PFSK-1 (cell line): ENCODE measurements around the gene FSCN2.

Source experiments
- FOXP2 ChIP-seq: optimal IDR thresholded peaks from 2 replicates; pipeline ENCODE3; 2011; ENCODE audit warnings: borderline replicate concordance, control low read depth, inconsistent platforms; ENCODE audit not compliant: insufficient read depth; ENCODE audit errors: extremely low read length, extremely low read depth
- POLR2AphosphoS5 ChIP-seq: IDR thresholded peaks from 2 replicates; pipeline ENCODE4 v1.6.1; 2012; ENCODE audit warnings: low read depth, mild to moderate bottlenecking, control low read depth, low read length, moderate library complexity
- SIN3A ChIP-seq: IDR thresholded peaks from 2 replicates; pipeline ENCODE4 v1.6.1; 2012; ENCODE audit warnings: mild to moderate bottlenecking, low read length, moderate library complexity, borderline replicate concordance; ENCODE audit not compliant: insufficient read depth
- TAF1 ChIP-seq: IDR thresholded peaks from 2 replicates; pipeline ENCODE4 v1.6.1; 2012; ENCODE audit warnings: low read length, control low read depth, borderline replicate concordance; ENCODE audit not compliant: insufficient read depth
- TF ChIP-seq, protein P1 (sequence below), 2 experiments: IDR thresholded peaks; 2 replicates each; pipeline versions ENCODE4 v1.6.1 to v1.8.0; 2011 to 2012; ENCODE audit warnings: low read depth in 2 of 2, low read length in 2 of 2, control low read depth in 1 of 2, inconsistent platforms in 1 of 2, mild to moderate bottlenecking in 1 of 2, moderate library complexity in 1 of 2; ENCODE audit not compliant: insufficient read depth in 1 of 2

FSCN2 gene

GRCh38 chr17:81512562-81513371, 15.4 kb upstream of the FSCN2 start, which contains the start of gene ACTG1:
Gene ACTG1, minus strand, starts transcription at chr17:81512799. Its CDS starts 445 bp downstream, at chr17:81512354.
- peak; percentile 75 for TF ChIP-seq SIN3A
- peak; percentile 97 for TF ChIP-seq TAF1
- TF ChIP-seq POLR2AphosphoS5, result peak; percentile 98
- TF ChIP-seq, protein P1, sequence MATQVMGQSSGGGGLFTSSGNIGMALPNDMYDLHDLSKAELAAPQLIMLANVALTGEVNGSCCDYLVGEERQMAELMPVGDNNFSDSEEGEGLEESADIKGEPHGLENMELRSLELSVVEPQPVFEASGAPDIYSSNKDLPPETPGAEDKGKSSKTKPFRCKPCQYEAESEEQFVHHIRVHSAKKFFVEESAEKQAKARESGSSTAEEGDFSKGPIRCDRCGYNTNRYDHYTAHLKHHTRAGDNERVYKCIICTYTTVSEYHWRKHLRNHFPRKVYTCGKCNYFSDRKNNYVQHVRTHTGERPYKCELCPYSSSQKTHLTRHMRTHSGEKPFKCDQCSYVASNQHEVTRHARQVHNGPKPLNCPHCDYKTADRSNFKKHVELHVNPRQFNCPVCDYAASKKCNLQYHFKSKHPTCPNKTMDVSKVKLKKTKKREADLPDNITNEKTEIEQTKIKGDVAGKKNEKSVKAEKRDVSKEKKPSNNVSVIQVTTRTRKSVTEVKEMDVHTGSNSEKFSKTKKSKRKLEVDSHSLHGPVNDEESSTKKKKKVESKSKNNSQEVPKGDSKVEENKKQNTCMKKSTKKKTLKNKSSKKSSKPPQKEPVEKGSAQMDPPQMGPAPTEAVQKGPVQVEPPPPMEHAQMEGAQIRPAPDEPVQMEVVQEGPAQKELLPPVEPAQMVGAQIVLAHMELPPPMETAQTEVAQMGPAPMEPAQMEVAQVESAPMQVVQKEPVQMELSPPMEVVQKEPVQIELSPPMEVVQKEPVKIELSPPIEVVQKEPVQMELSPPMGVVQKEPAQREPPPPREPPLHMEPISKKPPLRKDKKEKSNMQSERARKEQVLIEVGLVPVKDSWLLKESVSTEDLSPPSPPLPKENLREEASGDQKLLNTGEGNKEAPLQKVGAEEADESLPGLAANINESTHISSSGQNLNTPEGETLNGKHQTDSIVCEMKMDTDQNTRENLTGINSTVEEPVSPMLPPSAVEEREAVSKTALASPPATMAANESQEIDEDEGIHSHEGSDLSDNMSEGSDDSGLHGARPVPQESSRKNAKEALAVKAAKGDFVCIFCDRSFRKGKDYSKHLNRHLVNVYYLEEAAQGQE (IDR thresholded peaks at IDR 0.05; ENCODE audit: insufficient read depth in 1 of 2, low read depth in 2 of 2, low read length in 2 of 2), result peak in 1 of 2 experiments; percentile 58; a peak in 1 of 4 replicates
- peak; percentile 16 for TF ChIP-seq FOXP2

- TF ChIP-seq SIN3A (no peak), POLR2AphosphoS5 (no peak; the same call in 1 of the 2 replicates), TAF1 (no peak), FOXP2 (no peak)
- TF ChIP-seq, protein P1 (IDR thresholded peaks at IDR 0.05; ENCODE audit: insufficient read depth in 1 of 2, low read depth in 2 of 2, low read length in 2 of 2), result no peak
These were observed 14.8 kb upstream of the FSCN2 start for GRCh38 chr17:81513372-81513752.

GRCh38 chr17:81513753-81514488, 14.3 kb upstream of the FSCN2 start:
- TF ChIP-seq POLR2AphosphoS5, result no peak; the same call in 1 of the 2 replicates
- no peak for TF ChIP-seq TAF1
- TF ChIP-seq FOXP2, result no peak
- TF ChIP-seq, protein P1 (IDR thresholded peaks at IDR 0.05; ENCODE audit: insufficient read depth in 1 of 2, low read depth in 2 of 2, low read length in 2 of 2), result no peak
- no peak for TF ChIP-seq SIN3A

DNA sequence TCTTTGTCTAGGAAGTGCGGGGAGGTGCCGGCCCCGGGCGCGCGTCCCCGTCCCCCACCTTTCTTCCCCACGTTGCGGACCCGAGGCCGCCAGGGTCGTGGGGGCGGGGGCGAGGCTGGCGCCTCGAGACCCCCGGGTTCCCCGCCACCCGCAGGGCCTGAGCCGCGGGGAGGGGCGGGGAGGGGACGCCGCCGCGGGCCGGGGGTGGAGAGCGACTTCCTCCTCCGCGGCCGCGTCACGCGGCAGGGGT, 13.8 kb upstream of the FSCN2 start:
- no peak for TF ChIP-seq TAF1
- TF ChIP-seq, protein P1 (IDR thresholded peaks at IDR 0.05; ENCODE audit: insufficient read depth in 1 of 2, low read depth in 2 of 2, low read length in 2 of 2), result no peak
- TF ChIP-seq SIN3A, result no peak
- no peak for TF ChIP-seq FOXP2
- no peak for TF ChIP-seq POLR2AphosphoS5
